Left kidney (tissue), 2 donors: ENCODE data around the gene UBALD1. TPM values are rescaled to one million over a fixed set of nuclear protein-coding genes. Genes with fewer than 3 reads are reported as not detected.
"Not testable (repeated sequence)": the region's sequence is repeated elsewhere in the genome, so short reads cannot be mapped to it uniquely, and the experiment has no call there.

Experiments used
- DNase-seq: peaks from one replicate; pipeline ENCODE4 v3.0.0-alpha.2; 2013
- polyA plus RNA-seq: library from polyadenylated mRNA; unstranded; fragments of 120-200 nt; gene quantifications from one replicate; pipeline ENCODE4 v1.2.1, GENCODE V29; 2013; ENCODE audit not compliant: insufficient read length

UBALD1 gene
- polyA plus RNA-seq, 1 donor: 13.3 TPM

DNA sequence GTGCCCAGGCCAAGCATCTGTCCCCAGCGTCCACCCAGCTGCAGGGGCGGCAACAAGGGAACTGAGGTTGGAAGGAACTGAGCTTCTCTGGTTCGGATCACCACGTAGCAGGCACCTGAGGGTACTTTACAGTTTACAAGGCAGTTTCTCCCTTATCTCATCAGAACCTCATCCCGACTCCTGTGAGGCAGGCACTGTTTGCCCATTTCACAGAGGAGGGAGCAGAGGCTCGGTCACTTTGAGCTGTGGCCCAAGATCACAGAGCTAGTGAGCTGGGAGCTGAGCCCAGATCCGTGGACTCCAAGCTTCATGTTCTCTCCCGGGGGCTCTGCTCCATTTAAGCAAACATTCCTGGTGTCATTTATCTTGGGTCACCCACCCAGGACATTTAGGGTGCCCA lies 15.1 kb downstream of the UBALD1 start:
- no peak for DNase-seq

DNA sequence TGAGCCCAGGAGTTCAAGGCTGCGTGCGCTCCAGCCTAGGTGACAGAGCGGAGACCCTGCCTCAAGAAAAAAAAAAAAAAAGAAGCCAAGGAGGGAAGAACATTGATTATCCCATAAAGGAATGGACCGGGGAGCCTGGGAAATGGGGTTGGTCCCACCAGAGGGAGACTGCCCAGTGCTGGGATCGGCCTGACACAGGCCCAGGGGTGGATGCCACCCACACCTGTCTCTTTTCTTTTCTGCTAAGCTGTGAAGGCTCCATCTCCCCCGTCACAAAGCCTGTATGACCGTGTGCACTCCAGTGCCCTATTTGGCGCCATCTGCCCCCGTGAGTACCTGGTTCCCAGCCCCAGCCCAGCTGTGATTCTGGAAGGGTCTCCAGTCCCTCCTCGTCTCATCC lies 15.7 kb downstream of the UBALD1 start:
- DNase-seq: no peak

DNA sequence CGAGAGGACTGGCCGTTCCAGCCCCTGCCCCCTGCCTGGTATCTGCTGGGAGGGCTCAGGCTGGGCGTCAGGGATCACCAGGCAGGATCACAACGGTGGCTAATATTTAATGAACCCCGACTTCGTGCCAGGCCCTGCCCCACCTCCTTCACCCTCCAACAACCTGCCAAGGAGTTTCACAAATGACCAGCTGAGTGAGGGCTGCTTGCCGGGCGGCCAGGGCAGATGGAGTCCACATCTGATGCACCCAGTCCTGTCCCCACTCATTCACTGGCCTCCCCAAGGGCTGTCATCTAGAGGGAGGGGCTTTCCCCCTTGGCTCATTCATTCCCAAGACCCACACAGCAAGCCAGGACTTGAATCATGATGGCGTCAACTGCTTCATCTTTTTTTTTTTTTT lies 17.5 kb downstream of the UBALD1 start:
- DNase-seq: no peak

DNA sequence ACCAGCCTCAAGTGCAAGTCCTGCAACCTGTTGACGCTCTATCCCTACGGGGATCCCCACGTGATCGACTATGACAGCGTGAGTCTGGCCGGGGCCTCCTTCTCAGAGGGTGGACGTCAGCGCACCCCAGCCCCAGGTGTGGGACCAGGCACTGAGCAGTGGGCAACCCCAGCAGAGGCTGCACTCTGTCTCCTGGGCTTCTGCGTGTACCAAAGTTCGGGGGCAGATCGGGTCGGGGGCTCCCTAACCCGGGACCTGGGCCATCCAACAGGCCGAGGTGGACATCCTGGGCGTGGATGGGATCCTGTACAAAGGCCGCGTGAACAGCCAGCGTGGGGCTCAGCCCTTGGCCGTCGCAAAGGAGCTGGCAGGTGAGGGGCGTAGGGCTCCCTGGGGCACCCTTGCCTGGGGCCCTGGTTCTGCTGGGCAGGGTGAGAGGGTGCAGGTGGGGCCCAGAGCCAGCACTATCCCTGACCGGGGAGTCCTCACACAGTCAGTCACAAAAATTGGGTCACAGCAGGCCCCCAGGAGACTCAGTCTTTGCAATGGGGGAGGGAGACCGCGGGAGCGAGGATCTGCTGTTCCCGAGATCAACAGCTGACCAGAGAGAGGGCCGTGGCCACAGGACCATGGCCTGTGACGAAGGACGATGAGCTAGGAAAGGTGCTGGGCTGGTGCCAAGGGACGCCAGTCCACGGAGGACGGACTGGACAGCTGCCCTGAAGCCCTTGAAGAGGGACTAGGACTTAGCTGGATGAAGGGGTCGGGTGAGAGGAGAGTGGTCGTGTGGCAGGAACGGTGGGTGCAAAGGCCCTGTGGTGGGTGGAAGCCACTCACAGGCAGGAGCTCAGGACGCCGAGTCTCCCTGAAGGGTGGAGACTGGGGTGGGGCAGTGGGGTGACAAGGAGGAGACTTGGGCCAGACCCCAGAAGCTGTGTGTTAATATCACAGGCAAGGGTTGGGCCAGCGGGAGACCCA lies 20.0 kb downstream of the UBALD1 start:
- no peak for DNase-seq

DNA sequence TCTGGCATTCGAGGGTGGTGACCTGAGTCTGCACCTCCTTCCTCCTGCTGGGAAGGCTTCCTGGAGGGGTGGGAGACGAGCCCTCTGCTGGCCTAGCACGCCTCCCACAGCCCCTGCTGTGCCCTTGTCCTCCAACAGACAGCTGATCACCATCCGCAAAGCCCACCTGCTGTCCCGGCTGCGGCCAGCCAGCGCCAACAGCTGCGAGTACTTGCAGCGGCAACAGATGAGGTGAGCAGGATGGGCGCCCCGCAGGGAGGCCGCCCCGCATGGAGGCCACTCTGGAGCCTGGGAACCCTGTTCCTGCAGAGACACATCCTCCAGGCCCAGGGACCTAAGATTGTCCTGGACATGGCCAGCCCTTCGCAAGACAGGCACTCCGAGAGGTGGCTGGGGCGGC lies 21.6 kb downstream of the UBALD1 start:
- no peak for DNase-seq

DNA sequence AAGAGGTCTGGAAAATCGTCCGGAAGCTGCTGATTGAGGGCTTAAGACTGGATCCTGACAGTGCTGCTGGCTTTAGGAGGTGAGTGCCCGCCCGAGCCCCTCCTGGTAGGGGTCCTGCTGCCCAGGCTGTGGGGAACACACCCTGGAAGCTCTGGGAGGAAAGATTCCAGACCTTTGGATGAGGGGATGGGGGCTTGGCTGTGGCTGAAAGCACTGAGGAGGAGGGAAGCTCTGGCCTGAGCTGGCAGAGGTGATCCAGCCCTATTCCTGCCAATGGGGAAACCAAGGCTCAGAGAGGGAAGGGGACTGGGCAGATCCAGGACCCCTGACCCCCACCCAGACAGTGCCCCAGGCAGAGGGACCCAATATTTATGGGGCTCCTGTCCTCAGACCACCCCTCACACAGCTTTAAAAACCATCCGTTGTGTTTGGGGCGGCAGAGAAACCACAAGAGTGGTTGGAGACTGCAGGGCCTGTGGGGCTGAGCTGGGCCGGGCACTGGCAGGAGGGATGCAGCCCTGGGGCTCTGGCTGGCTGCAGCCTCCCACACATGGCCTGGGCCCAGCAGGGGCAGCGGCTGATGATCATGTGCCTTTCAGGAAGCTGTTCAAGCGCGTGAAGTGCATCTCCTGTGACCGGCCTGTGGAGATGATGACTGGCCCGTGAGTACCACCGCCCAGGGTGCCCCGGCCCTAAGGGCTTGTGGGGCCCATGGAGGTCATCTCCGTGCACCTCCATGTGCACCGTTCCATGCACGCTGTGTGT lies 22.8 kb downstream of the UBALD1 start:
- DNase-seq: no peak

DNA sequence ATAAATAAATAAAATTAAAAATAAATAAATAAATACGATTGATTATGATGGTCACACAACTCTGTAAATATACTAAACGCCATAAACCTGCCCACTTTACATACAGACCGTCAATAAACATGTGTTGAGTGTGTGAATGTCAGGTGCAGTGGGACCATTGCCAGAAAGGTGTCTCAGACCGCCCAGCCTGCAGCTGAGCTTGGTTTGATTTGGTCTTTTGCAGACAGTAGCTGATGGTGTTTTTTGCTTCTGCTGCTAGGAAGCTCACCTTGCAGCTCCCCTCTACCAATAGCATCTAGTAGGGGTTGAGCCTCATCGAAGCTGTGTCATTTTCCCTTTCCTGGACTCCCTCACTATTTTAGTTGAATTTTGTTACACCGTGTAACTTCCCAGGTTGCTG lies 23.5 kb downstream of the UBALD1 start:
- DNase-seq: no peak

DNA sequence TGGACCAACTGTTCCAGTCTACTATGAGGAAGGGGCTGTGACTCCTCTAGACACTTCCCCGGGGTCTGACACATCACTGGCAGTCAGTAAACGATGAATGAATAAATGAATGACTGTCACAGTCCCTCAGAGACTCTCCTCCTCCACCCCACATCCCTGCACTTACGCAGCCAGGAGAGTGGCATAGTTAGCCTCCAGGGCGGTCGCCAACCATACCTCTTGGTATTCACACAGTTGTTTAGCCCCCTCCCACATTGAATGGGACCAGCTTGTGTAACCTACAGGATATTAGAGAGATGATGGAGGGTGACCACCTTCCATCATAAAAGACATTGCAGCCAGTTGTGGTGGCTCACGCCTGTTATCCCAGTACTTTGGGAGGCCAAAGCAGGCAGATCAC lies 25.7 kb downstream of the UBALD1 start:
- no peak for DNase-seq

DNA sequence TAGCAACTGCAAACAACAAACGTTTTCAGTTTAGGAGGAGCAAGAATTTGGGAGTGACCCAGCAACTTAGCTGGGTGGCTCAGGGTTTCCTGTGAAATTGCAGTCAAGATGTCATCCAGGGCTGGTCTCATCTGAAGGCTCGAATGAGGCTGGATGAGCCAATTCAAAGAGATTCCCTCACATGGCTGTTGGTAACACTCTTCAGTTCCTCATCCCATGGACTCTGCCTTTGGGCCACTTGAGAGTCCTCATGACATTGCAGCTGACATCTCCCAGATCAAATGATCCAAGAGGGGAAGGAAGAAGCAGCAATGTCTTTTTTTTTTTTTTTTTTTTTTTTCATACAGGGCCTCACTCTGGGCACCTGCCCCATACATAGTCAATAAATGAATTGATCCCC lies 26.3 kb downstream of the UBALD1 start:
- DNase-seq: no peak

DNA sequence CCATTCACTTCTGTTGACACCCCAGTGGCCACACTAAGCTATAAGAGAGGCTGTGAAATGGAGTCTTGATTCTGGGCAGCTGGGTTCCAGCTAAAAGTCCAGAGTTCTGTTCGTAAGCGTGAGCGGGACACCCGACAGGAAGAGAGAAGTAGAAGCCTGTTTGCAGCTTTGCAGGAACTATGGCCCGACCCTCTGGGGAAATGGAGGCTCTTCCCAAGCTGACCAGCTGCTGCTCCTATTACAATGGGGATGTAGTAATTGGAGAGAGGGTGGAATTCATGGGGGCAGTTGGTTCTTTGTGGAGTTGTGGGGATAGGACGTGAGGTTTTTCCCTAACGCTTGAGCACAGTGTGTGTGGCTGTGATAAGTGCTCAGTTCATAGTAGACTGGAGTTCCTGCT lies 28.4 kb downstream of the UBALD1 start:
- no peak for DNase-seq

DNA sequence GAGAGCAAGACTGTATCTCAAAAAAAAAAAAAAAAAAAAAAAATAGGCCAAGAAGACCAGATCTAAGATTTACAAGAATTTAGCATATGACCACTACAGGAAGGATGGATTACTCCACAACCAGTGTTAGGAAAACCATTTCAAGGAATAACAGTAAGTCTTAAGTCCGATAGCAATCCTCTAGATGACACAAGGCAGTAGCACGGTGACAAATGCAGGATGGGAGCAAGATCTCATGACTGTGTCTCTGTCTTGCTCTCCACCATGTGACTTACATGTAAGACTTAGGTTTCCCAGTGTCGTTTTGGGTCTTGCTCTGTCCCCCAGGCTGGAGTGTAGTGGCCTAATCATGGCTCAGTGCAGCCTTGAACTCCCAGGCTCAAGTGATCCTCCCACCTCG lies 30.8 kb downstream of the UBALD1 start:
- no peak for DNase-seq

DNA sequence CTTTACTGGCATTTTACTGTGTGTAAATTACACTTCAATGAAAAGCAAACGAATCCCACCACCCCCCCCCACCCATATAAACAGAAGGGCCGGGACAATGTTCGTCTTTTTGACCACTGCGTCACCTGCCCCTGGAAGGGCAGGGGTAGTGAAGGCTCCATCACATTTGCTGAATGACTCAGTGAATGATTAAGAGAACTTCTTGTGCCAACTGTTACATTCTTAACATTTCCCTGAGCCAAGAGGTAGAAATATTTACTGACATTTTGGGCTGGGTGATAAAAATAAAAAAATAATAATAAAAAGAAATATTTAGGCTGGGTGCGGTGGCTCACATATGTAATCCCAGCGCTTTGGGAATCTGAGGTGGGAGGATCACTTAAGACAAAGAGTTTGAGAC lies 34.4 kb downstream of the UBALD1 start:
- DNase-seq: no peak

DNA sequence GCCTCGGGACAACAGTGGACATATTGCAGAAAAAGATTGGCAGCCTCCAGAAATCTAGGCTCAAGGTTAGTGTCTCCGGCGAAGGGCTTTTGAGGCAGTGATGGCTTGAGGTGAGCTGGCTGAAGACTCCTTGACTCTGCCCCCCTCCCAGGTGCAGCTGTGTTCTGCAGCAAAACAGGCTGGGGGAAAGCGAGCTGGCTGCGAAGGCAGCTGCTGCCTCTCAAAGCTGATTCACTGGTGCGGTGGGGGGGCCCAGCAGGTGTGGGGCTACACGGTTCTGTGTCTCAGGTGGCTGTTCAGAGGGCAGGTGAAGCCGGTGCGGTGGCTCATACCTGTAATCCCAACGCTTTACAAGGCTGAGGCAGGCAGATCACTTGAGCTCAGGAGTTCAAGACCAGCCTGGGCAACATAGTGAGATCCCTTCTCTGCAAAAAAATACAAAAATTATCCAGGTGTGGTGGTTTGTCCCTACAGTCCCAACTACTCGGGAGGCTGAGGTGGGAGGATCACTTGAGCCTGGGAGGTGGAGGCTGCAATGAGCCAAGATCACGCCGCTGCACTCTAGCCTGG lies 35.6 kb downstream of the UBALD1 start:
- DNase-seq: no peak

DNA sequence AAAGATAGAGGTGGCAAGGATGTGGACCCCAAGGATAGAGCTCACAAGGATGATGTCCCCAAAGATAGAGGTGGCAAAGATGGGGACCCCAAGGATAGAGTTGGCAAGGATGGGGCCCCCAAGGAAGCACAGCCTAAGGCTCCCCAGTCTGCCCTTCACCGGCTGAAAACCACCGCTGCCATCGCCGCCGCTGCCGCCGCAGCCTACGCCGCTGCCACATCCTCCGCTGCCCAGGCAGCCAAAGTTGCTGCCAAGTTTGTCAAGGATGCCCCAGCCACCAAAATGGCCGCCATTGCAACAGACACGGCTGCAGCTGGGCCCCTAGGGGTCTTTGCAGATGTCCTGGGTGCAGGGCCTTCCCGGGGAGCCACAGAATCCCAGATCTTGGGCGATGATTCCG lies 38.7 kb downstream of the UBALD1 start:
- no peak for DNase-seq

DNA sequence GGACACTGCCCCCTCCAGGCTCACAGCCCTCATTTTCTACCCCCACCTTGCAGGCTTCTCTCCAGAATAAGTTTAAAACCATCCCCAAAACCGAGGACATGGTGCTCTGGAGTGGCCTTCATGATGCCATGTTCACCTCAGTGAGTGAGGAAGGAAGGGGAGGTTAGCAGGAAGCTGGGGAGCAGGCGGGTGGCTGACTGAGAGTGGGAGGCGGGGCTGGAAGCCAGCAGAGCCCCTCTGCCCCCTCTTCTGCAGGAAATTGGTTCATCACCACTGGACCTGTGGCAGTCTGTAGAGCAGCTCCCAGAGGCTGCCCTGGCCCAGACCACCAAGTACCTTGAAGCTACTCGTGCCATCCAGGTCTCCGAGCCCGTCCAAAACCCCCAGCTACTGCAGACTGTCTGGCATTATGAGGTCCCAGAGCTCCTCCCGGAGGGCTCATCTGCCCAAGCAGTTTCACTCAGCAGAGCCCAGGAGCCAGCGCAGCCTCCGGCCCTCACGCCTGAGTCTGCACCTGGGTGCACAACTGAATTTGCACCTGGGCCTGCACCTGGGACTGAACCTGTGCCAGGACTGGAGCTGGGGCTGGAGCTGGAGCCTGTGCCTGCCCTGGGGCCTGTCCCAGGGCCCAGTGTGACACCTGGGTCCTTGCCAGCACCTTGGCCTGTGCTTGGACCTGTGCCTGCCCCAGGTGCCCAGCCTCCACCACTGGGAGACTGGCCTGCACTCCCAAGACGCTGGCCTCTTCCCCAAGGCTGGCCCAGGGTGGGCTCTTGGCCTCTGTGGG lies 39.6 kb downstream of the UBALD1 start:
- no peak for DNase-seq

DNA sequence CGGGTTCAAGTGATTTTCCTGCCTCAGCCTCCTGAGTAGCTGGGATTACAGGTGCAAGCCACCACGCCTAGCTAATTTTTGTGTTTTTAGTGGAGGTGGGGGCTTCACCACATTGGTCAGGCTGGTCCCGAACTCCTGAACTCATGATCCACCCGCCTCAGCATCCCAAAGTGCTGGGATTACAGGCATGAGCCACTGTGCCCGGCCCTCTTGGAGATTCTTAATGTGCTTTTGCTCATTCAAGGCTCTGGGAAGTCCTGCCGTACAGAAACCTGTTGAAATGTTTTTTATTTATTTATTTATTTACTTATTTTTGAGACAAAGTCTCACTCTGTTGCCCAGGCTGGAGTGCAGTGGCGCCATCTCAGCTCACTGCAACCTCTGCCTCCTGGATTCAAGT lies 40.8 kb downstream of the UBALD1 start:
- DNase-seq: not testable (repeated sequence)

DNA sequence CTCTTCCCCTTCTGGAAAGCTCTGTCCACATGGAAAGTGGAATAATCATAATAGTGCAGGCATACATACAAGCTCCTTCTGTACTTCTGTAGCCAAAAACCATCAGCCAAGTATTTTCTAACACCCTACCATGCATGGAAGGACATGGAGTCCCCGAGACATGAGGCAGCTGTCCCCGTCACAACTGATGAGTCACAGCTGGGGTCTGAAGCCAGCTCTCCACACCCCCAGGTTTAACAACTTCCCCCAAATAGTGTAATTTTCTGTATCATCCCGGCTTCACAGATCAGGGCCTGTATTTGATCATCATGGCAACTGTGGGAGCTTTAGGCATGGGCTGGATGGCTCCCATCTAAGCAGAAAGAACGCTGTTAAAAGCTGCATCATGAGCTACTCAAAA lies 42.0 kb downstream of the UBALD1 start:
- peak; percentile 53 for DNase-seq

DNA sequence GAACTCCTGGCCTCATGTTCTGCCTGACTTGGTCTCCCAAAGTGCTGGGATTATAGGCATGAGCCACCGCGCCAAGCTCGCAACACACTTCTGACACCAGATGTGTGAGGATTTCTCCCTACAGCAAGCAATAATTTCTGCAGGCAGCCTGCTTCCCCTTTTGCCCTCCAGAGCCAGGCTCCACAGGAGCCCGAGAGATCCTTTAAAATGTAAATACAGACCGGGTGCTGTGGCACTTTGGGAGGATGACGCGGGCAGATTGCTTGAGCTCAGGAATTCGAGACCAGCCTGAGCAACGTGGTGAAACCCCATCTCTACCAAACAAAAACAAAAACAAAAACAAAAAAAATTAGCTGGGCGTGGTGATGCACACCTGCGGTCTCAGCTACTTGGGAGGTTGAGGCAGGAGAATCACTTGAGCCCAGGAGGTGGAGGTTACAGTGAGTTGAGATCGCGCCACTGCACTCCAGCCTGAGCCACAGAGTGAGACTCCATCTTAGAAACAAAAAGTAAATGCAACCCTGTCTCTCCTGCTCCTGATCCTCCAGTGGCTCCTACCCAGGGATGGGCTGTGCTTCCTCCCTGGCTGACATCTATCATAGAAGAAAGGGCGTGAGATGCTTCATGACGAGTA lies 43.9 kb downstream of the UBALD1 start:
- no peak for DNase-seq

DNA sequence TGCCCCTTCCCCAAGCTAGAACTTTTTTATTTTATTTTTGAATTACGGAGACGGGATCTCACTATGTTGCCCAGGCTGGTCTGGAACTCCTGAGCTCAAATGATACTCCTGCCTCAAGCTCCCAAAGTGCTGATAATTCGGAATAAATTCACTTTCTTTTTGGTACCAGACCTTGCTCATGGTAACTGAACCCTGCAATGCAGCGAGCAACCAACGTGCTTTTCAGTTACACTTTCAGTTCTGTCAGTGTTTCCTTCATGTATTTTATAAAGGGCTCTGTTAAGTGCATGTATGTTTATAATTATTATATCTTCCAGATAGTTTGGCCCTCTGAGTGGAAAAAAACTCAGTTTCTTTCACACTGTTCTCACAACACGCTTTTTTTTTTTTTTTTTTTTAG lies 44.6 kb downstream of the UBALD1 start:
- DNase-seq: no peak

DNA sequence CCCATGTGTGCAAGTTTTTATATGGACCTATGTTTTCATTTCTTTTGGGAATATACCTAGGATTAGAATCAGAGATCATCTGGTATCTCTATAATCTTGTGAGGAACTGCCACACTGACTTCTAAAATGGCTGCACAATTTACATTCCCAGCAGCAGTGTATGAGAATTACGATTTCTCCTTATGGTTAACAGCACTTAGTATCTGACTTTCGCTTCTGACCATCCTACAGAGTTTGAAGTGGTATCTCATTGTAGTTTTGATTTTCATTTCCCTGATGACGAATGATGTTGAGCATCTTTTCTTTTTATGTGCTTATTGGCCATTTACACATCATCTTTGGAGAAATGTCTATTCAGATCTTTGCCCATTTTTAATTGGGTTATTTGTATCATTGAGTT lies 48.5 kb downstream of the UBALD1 start:
- no peak for DNase-seq

DNA sequence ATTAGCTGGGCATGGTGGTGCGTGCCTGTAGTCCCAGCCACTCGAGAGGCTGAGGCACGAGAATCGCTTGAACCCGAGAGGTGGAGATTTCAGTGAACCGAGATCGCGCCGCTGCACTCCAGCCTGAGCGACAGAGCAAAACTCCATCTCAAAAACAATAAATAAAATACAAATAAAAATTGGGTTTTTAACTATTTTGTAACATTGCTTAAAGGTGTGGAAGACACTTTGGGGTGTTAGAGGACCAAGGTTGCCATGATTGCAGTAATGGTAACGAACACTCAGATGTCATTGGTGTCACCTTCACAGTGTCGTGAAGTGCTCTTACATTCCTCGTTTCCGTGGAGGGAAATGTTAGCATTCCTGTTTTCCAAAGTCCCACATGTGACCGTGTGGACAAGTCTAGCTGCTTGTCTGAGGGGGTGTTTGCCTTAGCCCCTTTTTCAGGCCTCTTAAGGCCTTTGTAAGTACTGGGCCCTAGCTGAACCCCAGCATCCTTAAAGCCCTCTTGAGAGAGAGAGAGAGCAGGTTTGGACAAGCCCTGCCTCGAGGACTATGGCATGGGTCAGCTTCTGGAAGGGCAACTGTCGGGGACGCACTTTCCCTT lies 49.9 kb downstream of the UBALD1 start:
- DNase-seq: no peak
